Measurements from ENCODE around the gene TULP3. TPM values are rescaled to one million over a fixed set of nuclear protein-coding genes. Genes with fewer than 3 reads are reported as not detected.
A peak's percentile ranks its signal among the peaks of the same experiment; 100 is the strongest.

Gene TULP3
- total and polyA plus RNA-seq, 2 donors (not counting 3 experiments of a cell fraction or from before 2014, with no cell fraction given), result 30.8 to 31.0 TPM

DNA sequence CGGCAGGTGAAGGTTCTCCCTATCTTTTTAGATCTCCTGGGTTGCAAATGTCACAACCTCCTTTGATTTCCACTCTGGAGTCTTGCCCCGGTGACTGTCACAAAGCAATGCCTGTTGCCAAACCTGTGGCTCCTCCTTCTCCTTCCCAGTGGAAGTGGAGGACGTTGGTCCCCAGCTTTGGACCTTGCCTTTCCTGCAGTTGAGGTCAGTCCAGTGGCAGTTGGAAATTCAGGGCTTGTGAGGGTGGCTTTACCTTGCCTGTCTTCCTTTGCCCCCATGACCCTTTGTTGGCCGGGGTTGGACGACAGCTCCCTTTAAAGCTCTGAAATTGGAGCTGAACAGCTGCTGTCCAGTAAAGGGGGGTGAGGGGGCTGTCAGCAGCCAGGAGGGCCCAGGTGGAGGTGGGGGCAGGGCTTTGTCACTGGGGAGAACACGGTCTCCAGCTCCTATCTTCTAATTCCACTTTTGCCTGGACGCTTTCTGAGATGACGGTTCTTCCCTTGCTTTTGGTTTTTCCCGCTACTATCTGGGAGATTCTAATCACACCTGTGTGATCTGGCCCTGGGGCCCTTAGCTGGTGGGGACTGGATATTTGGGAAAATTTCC is 72.6 kb downstream of the TULP3 start:
- H3K27ac ChIP-seq (ENCODE audit: insufficient read depth, low read depth, low read length), result peak overlapping the region; percentile 63
- no TSS peak for BruUV-seq (replicated peaks)
- dilution Hi-C loops (cut with MboI; ENCODE audit: extremely low pct_ligation_motif_present, low sequenced_read_pairs) (no loop called here), intact Hi-C loops (cut with micrococcal nuclease) (loop anchor here (5.0 kb wide), 1 partner anchor 134 kb away; no protein-coding TSS in a partner anchor)
- H3K4me2 ChIP-seq (ENCODE audit: insufficient read depth, low read length), result peak overlapping the region; percentile 36
- no peak overlapping the region for H2AFZ ChIP-seq (ENCODE audit: low read depth, low read length)
- no peaks in the 10 kb centered on the region for H4K20me1 ChIP-seq (replicated peaks; ENCODE audit: control insufficient read depth, extremely low read depth, insufficient read depth, low read length)
- H3K9ac ChIP-seq (replicated peaks; ENCODE audit: extremely low read depth, insufficient read depth, low read length), result no peak overlapping the region
- no peaks in the 10 kb centered on the region for H3K27me3 ChIP-seq (ENCODE audit: control insufficient read depth in 2 of 2, insufficient read depth in 2 of 2, low read length in 2 of 2)
- H3K9me1 ChIP-seq (replicated peaks; ENCODE audit: control insufficient read depth, extremely low read depth, insufficient read depth, low read length), result no peaks in the 10 kb centered on the region
- POLR2A ChIA-PET, result no interaction called here
- peak overlapping the region in 1 of 3 experiments; percentile 1 for H3K4me3 ChIP-seq (replicated peaks in 1 of 3; ENCODE audit: insufficient read depth in 1 of 3, low read depth in 1 of 3, low read length in 3 of 3)
- CTCF ChIA-PET, result interaction anchor here (1.4 to 2.1 kb wide), 5 partner anchors 11 to 117 kb away, joined by 3 to 12 read pairs (median 6); no protein-coding TSS in a partner anchor
- peak; percentile 76 for FAIRE-seq
- peaks cover 41% of the 10 kb centered on the region for H3K4me1 ChIP-seq (ENCODE audit: control insufficient read depth, extremely low read depth, insufficient read depth, low read length)
- H3K36me3 ChIP-seq (ENCODE audit: control insufficient read depth in 2 of 2, extremely low read depth in 1 of 2, insufficient read depth in 2 of 2, low read length in 2 of 2), result no peaks in the 10 kb centered on the region
- DNase-seq (ENCODE audit: low read depth, low spot score), result peak; percentile 27
- H3K9me3 ChIP-seq (replicated peaks; ENCODE audit: control insufficient read depth, insufficient read depth, low read length), result no peaks in the 10 kb centered on the region
- no peak for TF ChIP-seq JUN (IDR thresholded peaks at IDR 0.05; ENCODE audit: borderline replicate concordance, insufficient read depth, insufficient read length, low read depth)
- TF ChIP-seq POLR2AphosphoS5 (IDR thresholded peaks at IDR 0.05; ENCODE audit: insufficient read depth, low read depth, low read length), result no peak
- peaks cover 65% of the 10 kb centered on the region for H3K79me2 ChIP-seq (ENCODE audit: control insufficient read depth, insufficient read depth, low read length)

- Histone ChIP-seq H3K27ac (ENCODE audit: insufficient read depth, low read depth, low read length) (peak overlapping the region; percentile 63), H3K4me2 (ENCODE audit: insufficient read depth, low read length) (peak overlapping the region; percentile 62), H3K9ac (replicated peaks; ENCODE audit: extremely low read depth, insufficient read depth, low read length) (peak overlapping the region; percentile 22), H3K9me1 (replicated peaks; ENCODE audit: control insufficient read depth, extremely low read depth, insufficient read depth, low read length) (no peaks in the 10 kb centered on the region), H4K20me1 (replicated peaks; ENCODE audit: control insufficient read depth, extremely low read depth, insufficient read depth, low read length) (no peaks in the 10 kb centered on the region), H3K9me3 (replicated peaks; ENCODE audit: control insufficient read depth, insufficient read depth, low read length) (no peaks in the 10 kb centered on the region), H3K79me2 (ENCODE audit: control insufficient read depth, insufficient read depth, low read length) (peaks cover 70% of the 10 kb centered on the region), H3K36me3 (ENCODE audit: control insufficient read depth in 2 of 2, extremely low read depth in 1 of 2, insufficient read depth in 2 of 2, low read length in 2 of 2) (no peaks in the 10 kb centered on the region), H3K27me3 (ENCODE audit: control insufficient read depth in 2 of 2, insufficient read depth in 2 of 2, low read length in 2 of 2) (no peaks in the 10 kb centered on the region), H3K4me3 (replicated peaks in 1 of 3; ENCODE audit: insufficient read depth in 1 of 3, low read depth in 1 of 3, low read length in 3 of 3) (peak overlapping the region in 2 of 3 experiments; percentile 5 to 33), H2AFZ (ENCODE audit: low read depth, low read length) (peak overlapping the region; percentile 41), H3K4me1 (ENCODE audit: control insufficient read depth, extremely low read depth, insufficient read depth, low read length) (peaks cover 38% of the 10 kb centered on the region)
- POLR2A ChIA-PET, result no interaction called here
- DNase-seq (ENCODE audit: low read depth, low spot score) (peak; percentile 54), FAIRE-seq (peak; percentile 82)
- dilution Hi-C loops (cut with MboI; ENCODE audit: extremely low pct_ligation_motif_present, low sequenced_read_pairs) (no loop called here), intact Hi-C loops (cut with micrococcal nuclease) (loop anchor here (1.0 to 5.0 kb wide), 3 partner anchors 23 to 133 kb away; partner anchors contain the start of gene TULP3)
- CTCF ChIA-PET, result interaction anchor here (0.9 to 2.1 kb wide), 7 partner anchors 10 to 118 kb away, joined by 3 to 12 read pairs (median 5); no protein-coding TSS in a partner anchor
- BruUV-seq (replicated peaks), result no TSS peak
- TF ChIP-seq FOS (IDR thresholded peaks at IDR 0.05; ENCODE audit: borderline replicate concordance, insufficient read depth, low read length), result peak; percentile 71
- TF ChIP-seq POLR2AphosphoS5 (IDR thresholded peaks at IDR 0.05; ENCODE audit: insufficient read depth, low read depth, low read length), result peak; percentile 79
- TF ChIP-seq, protein P1, sequence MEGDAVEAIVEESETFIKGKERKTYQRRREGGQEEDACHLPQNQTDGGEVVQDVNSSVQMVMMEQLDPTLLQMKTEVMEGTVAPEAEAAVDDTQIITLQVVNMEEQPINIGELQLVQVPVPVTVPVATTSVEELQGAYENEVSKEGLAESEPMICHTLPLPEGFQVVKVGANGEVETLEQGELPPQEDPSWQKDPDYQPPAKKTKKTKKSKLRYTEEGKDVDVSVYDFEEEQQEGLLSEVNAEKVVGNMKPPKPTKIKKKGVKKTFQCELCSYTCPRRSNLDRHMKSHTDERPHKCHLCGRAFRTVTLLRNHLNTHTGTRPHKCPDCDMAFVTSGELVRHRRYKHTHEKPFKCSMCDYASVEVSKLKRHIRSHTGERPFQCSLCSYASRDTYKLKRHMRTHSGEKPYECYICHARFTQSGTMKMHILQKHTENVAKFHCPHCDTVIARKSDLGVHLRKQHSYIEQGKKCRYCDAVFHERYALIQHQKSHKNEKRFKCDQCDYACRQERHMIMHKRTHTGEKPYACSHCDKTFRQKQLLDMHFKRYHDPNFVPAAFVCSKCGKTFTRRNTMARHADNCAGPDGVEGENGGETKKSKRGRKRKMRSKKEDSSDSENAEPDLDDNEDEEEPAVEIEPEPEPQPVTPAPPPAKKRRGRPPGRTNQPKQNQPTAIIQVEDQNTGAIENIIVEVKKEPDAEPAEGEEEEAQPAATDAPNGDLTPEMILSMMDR (IDR thresholded peaks at IDR 0.05; ENCODE audit: extremely low read depth in 1 of 2, insufficient read depth in 1 of 2, low read depth in 1 of 2, low read length in 2 of 2), result no peak
- TF ChIP-seq, protein P2, sequence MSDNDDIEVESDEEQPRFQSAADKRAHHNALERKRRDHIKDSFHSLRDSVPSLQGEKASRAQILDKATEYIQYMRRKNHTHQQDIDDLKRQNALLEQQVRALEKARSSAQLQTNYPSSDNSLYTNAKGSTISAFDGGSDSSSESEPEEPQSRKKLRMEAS (IDR thresholded peaks at IDR 0.05; ENCODE audit: insufficient read depth, insufficient read length), result no peak
- TF ChIP-seq MYC (IDR thresholded peaks at IDR 0.05; ENCODE audit: low read depth, low read length), result no peak
- peak; percentile 27 for TF ChIP-seq GATA2 (IDR thresholded peaks at IDR 0.05; ENCODE audit: insufficient read depth, insufficient read length, low read depth, low read length)
- peak; percentile 27 for TF ChIP-seq POLR2A (IDR thresholded peaks at IDR 0.05; ENCODE audit: low read depth, low read length)
- TF ChIP-seq EZH2 (IDR thresholded peaks at IDR 0.05; ENCODE audit: borderline replicate concordance, low read depth, low read length, severe bottlenecking), result no peak
- no peak for TF ChIP-seq JUN (IDR thresholded peaks at IDR 0.05; ENCODE audit: borderline replicate concordance, insufficient read depth, insufficient read length, low read depth)
Measured at GRCh38 chr12:2963760-2964292, 73.1 kb downstream of the TULP3 start.

Data from endothelial cell of umbilical vein (primary cell).